ENCODE measurements around the gene FGD6.
A peak's percentile ranks its signal among the peaks of the same experiment; 100 is the strongest.

Gene FGD6

GRCh38 chr12:95231190-95231589 is 13.9 kb upstream of the FGD6 start:
- no peak for DNase-seq

- DNase-seq, result no peak
Measured at GRCh38 chr12:95230313-95230712, 13.0 kb upstream of the FGD6 start.

DNA sequence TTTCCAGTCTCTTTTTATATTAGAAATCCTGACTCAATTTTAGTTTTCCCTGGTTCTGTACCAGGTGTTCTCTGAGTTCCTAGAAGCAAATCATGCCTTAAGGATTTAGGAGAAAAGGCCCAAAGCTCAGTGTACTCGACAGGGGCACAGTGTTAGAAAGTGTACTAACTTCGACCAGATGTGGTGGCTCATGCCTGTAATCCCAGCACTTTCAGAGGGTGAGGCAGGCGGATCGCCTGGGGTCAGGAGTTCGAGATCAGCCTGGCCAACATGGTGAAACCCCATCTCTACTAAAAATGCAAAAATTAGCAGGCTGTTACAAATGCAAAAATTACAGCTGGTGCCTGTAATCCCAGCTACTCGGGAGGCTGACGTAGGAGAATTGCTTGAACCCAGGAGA is 12.4 kb upstream of the FGD6 start:
- no peak for DNase-seq

- no peak for DNase-seq
Measured at GRCh38 chr12:95228617-95229016, 11.3 kb upstream of the FGD6 start.

- DNase-seq, result no peak
Measured at GRCh38 chr12:95227818-95228356, 10.6 kb upstream of the FGD6 start.

GRCh38 chr12:95225645-95226212 is 8.5 kb upstream of the FGD6 start:
- no peak for DNase-seq

- peak; percentile 80 for DNase-seq
Measured at GRCh38 chr12:95224202-95225170, 7.2 kb upstream of the FGD6 start.

DNA sequence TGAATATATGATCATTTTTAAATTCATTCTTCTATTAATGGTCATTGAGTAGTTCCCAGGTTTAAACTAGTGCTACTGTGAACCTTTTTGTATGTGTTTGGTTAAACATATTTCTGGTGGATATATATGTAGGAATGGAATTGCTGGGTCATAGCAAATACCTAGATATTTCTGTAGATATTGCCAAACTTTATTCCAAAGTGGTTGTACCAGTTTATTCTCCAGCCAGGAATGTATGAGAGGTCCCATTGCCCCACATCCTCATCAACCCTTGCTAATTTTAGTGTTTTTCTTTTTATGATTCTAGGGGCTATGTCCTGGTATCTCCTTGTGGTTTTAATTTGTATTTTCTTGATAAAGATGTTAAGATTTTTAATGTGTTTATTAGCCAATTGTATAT is 3.5 kb upstream of the FGD6 start:
- DNase-seq, result no peak

GRCh38 chr12:95220190-95220589 is 2.9 kb upstream of the FGD6 start:
- DNase-seq, result no peak

DNA sequence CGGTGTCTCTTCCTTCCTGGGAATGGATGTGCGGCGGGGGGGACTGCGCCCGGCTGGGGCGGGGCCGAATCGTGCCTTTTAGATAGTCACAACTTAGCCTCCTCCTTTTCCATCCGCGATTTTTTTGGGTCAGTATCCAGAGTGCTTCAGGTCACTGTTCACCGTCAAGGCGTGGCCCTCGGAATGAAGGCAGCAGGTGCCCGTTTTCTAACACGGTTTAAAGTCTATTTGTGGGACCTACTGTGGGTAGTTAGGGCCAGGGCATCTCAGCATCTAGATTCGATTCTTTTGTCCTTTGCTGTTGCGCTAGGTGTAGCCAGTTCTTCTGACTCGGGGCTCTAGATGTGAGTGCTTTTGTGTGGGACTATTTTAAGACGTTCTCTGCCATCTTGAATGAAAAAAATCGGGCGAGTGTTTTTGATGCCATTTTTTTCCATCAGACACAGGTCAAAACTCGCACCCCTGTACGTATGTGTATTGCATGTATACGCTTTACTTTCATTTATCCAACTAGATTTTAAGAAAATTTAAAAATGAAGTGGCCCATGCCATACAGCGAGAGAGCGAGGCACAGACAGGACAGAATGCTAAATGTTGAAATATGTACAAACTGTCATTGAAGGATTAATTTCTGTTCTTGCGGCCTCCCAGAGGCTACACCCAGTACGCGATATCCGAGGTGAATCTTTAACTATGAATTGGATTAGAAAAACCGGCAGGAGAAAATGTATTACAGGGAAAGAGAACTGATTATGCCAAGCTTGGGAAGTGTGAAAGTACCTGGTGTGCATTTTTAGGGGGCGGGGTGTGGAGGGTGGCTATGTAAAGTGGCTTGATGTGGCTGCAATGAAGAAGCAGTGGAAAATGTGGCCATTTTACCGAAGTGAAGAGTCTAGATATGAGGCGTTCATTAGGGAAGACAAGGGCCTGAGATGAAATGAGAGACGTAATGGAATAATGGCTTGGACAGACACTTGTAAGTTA is 1.2 kb upstream of the FGD6 start:
- peak; percentile 60 for DNase-seq

DNA sequence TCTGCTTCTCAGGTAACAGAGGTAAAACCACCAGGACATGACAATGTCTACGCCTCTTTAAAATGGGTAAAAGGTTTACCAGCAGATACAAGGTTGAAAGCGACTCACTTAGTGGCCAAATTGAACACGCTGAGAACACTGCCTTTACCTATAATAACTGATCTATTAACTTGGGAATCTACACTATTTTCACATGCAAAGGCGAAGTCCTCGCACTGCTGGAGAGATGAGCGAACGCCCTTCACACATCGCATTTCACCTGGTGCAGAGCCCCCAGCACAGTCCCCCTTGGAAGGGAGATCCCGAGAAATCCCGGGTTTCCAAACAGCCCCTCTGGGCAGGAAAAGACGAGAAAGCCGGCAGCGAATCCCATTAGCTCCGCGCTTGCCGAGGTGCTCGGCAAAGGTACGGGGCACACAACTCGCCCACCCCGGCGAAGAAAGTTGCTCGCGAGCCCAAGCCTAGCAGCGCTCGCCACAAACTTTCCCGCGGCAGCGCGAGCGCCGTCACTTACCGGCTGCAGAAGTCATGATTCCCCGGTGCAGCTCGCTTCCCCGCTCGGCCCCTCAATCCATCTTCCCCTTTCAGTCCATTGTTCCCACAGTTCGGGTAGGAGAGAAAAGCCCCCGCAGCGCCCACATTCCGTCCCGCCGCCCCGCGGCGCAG is 423 bp downstream of the FGD6 start:
- no peak for DNase-seq

GRCh38 chr12:95215949-95216348 is 1.3 kb downstream of the FGD6 start:
- peak; percentile 69 for DNase-seq

- no peak for DNase-seq
Measured at GRCh38 chr12:95214466-95214865, 2.8 kb downstream of the FGD6 start.

DNA sequence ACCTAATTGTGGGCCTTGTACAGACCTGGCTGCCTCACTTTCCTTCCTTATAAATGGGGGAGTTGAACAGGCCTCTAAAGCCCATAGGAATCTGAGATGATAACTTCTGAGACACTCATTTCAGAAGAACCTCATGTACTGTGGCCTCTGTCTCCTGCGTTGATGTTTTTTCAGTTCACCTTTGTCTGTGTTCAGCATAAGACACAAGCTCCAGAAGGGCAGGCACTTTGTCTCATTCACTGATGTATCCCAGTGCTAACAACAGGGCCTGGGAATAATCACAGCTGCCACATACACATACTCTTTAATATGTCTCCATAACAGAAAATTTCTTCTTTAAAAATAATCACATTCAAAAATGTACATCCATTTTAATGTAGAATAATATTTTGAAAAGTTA is 3.3 kb downstream of the FGD6 start:
- no peak for DNase-seq

GRCh38 chr12:95213119-95213518 is 4.1 kb downstream of the FGD6 start:
- no peak for DNase-seq

GRCh38 chr12:95212586-95212985 is 4.7 kb downstream of the FGD6 start:
- DNase-seq, result no peak

DNA sequence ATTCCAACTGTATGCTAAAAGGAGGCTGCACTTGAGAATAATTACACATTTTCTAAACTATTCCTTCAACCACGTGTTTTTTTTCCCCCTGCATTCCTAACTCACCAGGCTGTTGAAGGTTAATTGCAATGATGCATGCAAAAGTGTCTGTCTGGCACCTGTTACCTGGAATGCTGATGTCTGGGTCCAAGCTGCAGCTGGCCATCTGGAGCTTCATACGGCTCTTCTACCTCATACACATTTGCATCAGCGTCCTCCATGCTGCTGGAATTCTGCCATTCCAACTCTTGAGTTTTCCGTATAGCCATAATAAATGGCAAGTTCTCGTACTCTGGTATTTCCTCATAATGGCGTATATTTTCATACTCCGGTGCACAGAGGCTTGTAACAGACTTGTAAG is 8.6 kb downstream of the FGD6 start:
- no peak for DNase-seq

- no peak for DNase-seq
Measured at GRCh38 chr12:95207407-95207806, 9.9 kb downstream of the FGD6 start.

GRCh38 chr12:95206916-95207315 is 10.4 kb downstream of the FGD6 start:
- no peak for DNase-seq

- peak; percentile 77 for DNase-seq
Measured at GRCh38 chr12:95205685-95206084, 11.6 kb downstream of the FGD6 start.

- no peak for DNase-seq
Measured at GRCh38 chr12:95205016-95205624, 12.1 kb downstream of the FGD6 start.
